Inferior parietal cortex (tissue), 1 donor: Measurements from ENCODE around the gene FAM216A.
"Not testable (repeated sequence)": the region's sequence is repeated elsewhere in the genome, so short reads cannot be mapped to it uniquely, and the experiment has no call there.

ENCODE experiments used
- DNase-seq: peaks from one replicate; pipeline ENCODE4 v3.0.0-alpha.2; 2016; ENCODE audit errors: extremely low spot score

The FAM216A gene

GRCh38 chr12:110468214-110469048 is at the start of gene FAM216A, which contains the start of gene GPN3:
TSS of gene FAM216A (plus strand) at chr12:110468845. CDS start at chr12:110468876, 31 bp downstream.
TSS of gene GPN3 (minus strand) at chr12:110468257. CDS start at chr12:110468203, 54 bp downstream.
- DNase-seq: peak; percentile 99

GRCh38 chr12:110420644-110421043 is 48.0 kb upstream of the FAM216A start:
- DNase-seq: not testable (repeated sequence)

GRCh38 chr12:110421159-110421661 is 47.4 kb upstream of the FAM216A start:
- DNase-seq: no peak

- DNase-seq: no peak
These were observed 46.9 kb upstream of the FAM216A start for GRCh38 chr12:110421701-110422100.

GRCh38 chr12:110424237-110424636 is 44.4 kb upstream of the FAM216A start:
- no peak for DNase-seq

- no peak for DNase-seq
These were observed 42.2 kb upstream of the FAM216A start for GRCh38 chr12:110426406-110426805.

GRCh38 chr12:110429676-110430075 is 39.0 kb upstream of the FAM216A start:
- not testable (repeated sequence) for DNase-seq

- no peak for DNase-seq
These were observed 36.6 kb upstream of the FAM216A start for GRCh38 chr12:110431957-110432587.

GRCh38 chr12:110436231-110436630 is 32.4 kb upstream of the FAM216A start:
- DNase-seq: no peak

- DNase-seq: no peak
These were observed 24.2 kb upstream of the FAM216A start for GRCh38 chr12:110444455-110444854.

GRCh38 chr12:110449799-110450497 is 18.7 kb upstream of the FAM216A start, which contains the start of gene ARPC3:
TSS of gene ARPC3 (minus strand) at chr12:110450337. CDS start at chr12:110450260, 77 bp downstream.
- peak; percentile 94 for DNase-seq

- no peak for DNase-seq
These were observed 17.4 kb upstream of the FAM216A start for GRCh38 chr12:110451263-110451662.

GRCh38 chr12:110453569-110454296 is 14.9 kb upstream of the FAM216A start:
- DNase-seq: no peak

GRCh38 chr12:110458756-110459155 is 9.9 kb upstream of the FAM216A start:
- no peak for DNase-seq

GRCh38 chr12:110461189-110461588 is 7.5 kb upstream of the FAM216A start:
- DNase-seq: not testable (repeated sequence)

GRCh38 chr12:110465024-110465423 is 3.6 kb upstream of the FAM216A start:
- no peak for DNase-seq

- DNase-seq: not testable (repeated sequence)
These were observed 2.9 kb upstream of the FAM216A start for GRCh38 chr12:110465765-110466164.

GRCh38 chr12:110466791-110467190 is 1.9 kb upstream of the FAM216A start:
- no peak for DNase-seq

- no peak for DNase-seq
These were observed 815 bp upstream of the FAM216A start for GRCh38 chr12:110467847-110468213.

- no peak for DNase-seq
These were observed 6.8 kb downstream of the FAM216A start for GRCh38 chr12:110475426-110475825.

GRCh38 chr12:110498984-110499706 is 30.5 kb downstream of the FAM216A start:
- DNase-seq: no peak
